HG02973 (cell line): Measurements from ENCODE around the gene PAX8.
A peak's percentile ranks its signal among the peaks of the same experiment; 100 is the strongest.

Source experiments
- ATAC-seq: cut with Tn5 transposase; IDR thresholded peaks from one replicate; pipeline ENCODE4 v1.9.1; 2021; ENCODE audit warnings: moderate library complexity; ENCODE audit not compliant: unreplicated experiment

PAX8 gene

GRCh38 chr2:113186433-113186796, 92.3 kb downstream of the PAX8 start:
- no peak for ATAC-seq

DNA sequence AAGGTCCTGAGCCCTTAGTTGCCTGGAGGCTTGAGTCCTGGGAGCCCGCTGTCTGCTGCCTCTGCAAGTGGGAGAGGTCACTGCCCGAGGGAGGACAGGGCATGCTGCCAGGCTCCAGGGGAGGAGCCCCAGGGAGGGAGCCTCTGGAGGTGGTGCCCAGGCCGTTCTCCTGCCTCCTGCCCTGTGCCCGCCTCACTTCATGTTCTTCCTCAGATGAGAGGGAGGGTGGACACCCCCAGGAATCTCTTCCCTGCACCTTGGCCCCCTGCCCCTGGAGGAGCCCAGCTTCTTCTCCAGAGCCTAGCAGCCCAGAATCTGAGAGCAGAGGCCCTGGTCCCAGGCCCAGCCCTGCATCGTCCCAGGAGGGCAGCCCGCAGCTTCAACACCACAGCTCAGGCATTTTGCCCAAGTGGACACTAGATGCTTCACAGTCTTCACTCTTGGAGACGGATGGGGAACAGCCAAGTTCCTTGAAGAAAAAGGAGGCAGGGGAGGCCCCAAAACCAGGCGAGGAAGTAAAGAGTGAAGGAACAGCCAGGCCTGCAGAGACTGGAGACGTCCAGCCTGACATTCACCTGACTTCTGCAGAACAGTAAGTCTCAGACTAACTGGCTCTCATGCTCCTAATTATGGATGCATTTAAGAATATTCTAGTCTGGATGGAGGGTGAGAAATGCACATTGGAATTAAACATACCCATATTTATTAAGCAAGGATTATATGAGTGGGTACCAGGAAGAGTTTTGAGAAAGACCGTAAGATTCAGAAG, 92.9 kb downstream of the PAX8 start:
- ATAC-seq: no peak

GRCh38 chr2:113184531-113185230, 94.0 kb downstream of the PAX8 start:
- ATAC-seq: no peak

- no peak for ATAC-seq
Observed at GRCh38 chr2:113183703-113184102, 95.0 kb downstream of the PAX8 start.

GRCh38 chr2:113183264-113183663, 95.5 kb downstream of the PAX8 start:
- no peak for ATAC-seq

DNA sequence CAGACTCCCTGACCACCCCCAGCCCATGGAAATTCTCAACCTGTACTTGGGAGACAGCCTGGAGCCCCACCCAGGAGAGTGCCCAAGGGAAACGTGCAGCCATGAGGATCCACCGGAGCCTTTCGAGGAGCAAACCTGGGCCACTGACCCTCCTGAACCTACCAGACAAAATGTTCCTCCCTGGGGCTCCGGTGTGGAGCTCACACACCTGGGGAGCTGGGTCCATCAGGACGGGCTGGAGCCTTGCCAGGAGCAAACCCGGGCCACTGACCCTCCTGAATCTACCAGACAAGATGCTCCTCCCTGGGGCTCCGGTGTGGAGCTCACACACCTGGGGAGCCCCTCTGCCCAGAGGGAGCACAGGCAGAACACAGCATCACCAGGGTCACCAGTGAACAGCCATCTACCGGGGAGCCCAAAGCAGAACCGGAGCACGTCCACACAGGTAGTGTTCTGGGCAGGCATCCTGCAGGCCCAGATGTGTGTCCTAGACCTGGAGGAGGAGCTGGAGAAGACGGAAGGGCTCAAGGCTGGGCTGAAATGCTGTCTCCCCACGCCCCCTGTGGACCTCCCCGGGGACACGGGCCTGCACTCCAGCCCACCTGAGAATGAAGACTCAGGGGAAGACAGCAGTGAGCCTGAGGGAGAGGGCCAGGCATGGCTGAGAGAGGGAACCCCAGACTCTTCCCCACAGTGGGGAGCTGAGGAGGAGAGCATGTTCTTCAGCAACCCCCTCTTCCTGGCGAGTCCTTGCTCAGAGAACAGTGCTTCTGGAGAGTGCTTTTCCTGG, 96.1 kb downstream of the PAX8 start:
- no peak for ATAC-seq

DNA sequence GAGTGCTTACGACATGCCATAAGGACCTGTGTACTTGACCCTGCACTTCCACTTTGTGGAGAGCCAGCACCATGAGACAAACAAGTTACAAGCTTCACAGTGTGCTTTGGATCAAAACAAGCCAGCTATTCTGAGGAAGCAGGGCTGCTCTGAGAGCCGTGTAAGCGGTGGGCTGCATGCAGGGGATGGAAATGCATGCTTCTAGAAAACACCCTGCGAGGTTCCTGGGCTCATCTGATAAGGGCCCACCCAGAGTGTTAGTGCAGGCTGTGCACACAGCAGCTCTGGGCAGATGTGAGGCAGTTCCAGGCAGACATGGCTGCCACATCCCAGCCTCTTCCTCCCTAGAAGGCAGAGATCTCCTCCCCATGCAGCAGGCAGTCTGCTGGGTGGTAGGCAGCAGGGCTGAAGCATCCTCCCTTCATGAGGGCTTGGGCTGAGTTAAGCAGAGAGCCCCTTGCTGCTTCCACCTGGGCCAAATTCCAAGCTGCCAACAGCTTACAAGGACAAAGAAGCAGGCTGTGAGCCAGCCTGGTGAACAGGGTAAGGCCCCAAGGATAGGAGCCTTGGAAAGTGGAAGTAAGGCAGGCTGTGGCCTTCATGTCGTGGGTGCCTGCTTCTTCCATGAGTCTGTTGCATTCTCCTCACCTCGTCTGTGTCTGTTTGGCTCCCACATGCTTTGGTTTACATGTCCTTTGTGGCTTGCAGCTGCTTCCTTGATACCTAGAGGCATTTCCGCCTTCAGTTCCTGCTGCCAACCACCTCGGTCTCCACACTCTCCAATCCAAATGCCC, 97.3 kb downstream of the PAX8 start:
- ATAC-seq: no peak

- ATAC-seq: no peak
Observed at GRCh38 chr2:113180131-113180946, 98.4 kb downstream of the PAX8 start.

DNA sequence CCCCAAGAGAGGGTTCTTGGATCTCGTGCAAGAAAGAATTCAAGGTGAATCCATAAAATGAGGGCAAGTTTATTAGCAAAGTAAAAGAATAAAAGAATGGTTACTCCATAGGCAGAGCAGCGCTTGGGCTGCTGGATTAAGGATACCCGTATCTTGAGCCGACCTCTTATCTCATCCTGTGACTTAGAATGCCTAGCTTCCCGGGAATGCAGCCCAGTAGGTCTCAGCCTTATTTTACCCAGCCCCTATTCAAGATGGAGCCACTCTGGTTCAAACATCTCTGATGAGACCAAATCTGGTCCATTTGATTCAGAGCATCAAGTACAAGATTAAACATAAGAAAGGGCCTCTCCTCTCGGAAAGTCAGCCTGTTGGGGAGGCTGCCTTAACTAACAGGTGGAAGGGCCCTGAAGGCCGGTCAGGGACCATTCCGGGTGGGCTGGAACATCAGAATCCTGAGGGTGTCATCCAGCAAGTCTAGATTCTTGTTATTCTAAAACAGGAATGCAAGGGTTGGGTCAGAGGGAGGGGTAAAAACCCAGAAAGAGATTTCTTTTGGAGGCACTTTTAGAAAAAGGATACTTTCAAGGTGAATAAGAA, 99.2 kb downstream of the PAX8 start:
- no peak for ATAC-seq

DNA sequence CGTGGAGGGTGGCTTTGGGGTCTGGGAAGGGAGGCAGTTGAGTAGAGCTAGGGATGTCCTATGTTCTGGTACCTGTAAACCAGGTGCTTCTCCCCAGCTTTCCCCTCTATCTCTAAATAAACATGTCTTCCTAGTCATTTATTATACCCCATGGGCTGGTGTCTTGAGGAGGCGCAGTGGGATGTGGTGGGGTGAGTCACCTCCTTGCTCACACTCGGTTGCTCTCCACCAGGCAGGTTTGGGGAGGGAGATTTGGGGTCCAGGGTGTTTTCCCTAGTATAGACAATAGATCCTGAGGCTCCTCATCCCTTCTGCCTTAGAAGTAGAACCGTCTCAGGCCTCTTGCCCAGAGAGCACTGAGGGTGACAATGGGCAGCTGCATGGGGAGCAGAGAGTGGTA, 99.8 kb downstream of the PAX8 start:
- ATAC-seq: no peak

DNA sequence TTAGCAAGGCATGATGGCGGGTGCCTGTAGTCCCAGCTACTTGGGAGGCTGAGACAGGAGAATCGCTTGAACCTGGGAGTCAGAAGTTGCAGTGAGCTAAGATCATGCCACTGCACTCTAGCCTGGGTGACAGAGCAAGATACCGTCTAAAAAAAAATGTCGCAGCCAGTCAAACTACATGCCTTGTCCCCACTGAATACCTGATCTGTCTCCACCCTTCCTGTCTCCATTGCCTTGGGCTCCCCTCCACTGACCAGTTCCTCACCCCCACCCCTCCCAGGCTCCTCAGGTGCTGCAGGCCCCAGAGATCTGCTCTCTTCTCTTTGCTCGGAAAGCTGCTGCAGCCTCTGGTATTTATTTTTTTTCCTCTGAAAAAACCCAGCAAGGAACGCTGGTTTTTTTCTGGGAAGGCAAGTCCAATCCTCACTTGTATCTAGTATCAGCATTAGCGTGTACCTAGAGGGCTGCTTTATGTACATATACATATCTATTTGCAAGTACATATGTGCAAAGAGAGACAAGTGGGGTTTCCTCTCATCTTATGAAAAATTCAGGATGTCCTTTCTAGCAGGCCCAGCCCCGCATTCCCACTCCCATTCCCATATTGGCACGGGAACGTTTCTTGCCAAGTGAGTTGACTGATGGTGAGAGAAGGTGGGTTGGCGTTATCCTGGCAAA, 100.5 kb downstream of the PAX8 start:
- no peak for ATAC-seq

DNA sequence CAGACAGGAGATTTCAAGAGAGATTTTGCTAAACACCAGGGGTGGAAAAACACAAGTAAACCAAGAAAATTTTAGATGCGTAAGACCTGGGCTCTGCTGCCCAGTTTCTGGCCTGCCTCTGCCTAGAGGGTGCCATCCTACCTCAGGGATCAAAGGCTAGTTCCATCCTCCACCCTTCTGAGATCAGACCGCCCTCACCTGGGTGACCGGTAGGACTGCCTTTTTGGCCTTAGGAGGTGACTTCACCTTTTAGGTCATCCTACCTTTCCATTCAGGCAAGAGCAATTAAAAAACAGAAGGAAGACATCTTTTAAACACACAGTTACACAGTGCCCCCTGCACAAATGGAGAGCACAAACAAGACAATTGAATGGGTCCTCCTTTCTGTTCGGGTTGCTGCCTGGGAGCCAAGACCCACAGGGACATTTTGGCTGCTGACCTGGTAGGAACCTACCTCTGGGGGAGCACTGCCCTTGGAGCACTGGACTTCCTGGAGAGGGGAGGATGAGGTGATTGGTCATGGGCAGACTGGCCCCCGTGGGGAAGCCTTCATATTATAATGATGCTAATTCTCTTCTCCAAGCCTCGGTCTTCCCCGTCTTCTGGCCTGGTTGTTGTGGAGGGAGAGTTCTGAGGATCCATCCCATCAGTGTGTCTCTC, 101.9 kb downstream of the PAX8 start:
- ATAC-seq: no peak

DNA sequence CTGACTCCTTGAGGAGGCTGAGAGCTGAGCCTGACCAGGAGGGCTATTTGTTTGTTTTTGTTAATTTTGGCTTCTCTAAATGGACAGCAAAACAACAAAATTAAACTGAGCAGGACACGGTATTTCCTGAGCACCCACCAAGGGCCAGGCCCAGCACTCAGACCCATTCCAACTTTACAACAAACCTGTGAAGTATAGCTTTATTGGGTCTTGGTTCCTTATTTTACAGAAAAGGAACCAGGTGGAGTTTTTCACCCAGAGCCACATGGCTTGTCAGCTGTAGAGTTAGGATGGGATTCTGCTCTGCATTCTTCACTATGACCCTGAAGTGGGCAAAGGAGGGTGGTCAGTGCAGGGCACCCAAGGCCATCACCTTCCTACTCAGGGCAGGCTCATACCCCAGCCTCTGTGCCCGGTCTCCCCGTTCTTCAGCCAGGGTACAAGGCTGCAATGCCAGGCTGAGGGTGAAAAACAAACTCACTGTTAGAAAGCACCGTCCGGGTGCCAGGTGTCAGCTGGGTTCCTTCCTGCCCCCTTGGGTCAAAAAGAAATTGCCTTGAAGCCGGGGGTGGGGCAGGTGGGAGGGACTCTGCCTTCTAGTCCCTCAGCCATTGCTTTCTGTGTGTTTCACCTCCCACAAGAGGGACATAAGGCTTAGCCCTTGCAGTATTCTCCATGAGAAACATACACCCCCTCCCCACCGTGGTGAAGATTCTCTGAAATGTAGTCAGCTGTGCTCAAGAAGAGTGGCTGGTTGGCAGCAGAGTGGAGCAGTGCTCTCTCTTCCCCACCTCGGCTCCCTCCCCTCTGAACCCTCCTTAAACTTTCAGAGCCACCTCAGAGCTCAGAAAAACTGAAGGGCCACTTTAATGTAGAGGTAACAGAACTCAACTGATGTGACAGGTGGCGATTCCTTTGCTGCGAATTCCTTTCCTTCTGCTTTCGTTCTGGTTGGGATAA, 102.7 kb downstream of the PAX8 start:
- ATAC-seq: no peak

DNA sequence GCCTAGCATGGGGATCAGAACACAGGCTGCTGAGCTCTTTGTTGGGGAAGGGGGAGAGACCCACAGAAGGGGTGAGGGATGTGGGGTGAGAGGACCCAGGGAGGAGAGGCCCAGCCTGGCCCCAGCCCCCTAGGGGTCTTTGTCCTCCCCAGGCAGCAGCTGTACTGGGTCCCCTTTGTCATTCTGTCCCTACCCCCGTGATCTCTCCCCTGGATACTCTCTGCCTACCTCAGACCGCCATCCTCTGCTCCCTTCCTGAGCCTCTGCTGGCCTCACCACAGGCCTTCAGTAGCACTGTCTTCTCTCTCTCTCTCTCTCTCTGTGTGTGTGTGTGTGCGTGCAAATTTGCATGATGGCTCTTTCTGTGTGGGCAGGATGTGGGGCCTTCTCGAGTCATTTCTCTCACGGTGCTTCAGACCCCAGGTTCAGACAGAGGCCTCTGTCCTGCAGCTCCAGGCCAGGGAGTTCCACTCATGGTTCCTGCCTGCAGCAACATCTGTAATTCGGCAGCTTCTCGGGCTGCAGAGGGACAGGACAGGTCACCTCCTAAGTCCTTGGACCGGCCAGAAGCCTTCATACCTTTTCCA, 103.6 kb downstream of the PAX8 start:
- ATAC-seq: peak; percentile 59

DNA sequence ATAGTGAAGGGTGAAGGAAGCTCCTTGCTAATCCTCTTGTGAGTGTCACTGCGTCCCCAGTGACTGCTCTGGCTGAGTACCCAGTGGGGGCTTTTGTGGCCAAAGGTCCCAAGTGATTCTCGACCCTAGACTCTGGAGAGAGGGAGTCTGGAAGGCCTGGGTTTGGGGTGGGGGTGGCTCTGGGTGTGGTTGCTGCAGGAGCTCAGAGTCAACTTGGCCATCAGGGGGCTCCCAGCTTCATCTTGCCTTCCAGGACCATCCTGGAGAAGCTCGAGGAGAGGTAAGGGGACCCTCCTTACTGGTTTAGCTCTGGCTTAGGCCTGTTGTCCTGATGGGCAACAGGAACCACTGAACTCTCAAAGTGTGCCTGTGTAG, 104.4 kb downstream of the PAX8 start:
- ATAC-seq: no peak

DNA sequence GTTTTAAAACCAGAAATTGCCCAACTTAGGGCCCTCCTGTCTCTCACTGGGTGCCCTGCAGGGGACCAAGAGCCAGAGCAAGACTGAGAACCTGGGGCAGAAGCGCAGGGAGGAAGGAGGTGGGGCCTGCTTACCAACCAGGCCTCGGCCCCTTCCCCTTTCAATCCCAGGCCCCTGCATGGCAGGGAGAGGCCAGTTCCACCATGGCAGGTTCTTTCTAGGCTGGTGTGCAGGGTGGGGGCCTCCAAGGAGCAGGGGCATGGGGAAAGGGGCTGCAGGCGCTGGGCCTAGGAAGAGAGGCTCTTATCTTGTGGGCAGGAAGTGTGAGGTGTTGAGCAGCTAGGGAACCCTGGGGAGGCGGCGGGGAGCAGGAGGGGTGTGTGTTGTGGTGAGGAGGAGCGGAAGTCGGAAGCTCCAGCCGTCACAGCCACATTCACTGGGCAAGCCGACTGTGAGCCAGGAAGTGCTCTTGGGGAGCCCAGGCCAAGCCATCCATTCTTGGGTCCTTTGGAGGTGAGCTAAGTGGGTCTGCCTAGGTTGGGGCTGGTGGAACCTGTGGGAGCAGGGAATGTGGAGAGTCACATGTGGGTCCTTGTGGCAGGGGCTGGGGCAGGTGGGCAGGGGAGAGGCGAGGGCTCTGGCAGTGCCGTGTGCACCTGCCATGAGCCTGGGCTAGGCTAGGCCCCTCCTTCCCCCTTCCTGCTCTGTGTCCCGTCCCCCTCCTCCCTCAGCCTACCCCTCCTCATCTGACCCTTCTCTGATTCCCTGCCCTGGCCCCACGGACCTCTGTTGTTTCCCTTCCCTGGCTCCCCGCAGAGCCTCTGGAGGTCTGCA, 105.0 kb downstream of the PAX8 start, which contains the start of gene PSD4:
PSD4 (plus strand) TSS at position 430 of the 834 bp plus-strand sequence. CDS start 8,486 bp downstream, outside the sequence.
- peak; percentile 74 for ATAC-seq
